ENCODE results near the gene LIMK2.

DNA sequence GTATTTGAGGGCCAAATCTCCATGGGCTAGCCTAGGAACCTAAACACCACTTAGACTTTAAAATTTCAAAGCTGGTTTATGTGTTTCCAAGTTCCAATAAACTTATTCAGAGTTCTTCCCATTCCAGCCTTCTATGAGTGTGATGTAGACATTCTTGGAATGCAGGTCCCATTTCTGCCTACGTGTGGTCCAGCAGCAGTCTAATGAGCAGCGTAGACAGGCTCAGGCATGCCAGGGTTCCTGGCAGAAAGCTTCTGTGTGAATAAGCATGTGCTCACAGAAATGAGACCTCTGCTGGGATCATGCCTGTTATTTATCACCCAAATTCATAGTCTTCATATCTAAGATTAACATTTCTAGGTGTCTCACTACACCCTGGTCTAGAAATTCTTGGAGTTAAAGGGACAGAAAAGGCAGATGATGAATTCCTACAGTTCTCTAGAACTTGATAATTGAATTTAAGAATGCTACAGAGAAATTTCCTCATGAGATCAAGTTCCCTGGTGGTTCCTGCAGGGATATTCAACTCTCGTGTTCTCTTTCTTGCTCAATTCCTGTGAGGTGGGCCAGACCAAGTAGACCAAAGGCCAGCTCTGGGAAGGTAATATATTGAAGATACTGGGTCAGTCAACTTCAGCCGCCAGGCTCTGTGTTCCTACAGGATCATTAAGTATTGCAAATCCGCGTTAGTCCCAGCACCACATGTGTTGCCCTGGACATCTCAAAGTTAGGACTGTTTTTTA, 34.5 kb upstream of the LIMK2 start:
- TF ChIP-seq, protein P1, sequence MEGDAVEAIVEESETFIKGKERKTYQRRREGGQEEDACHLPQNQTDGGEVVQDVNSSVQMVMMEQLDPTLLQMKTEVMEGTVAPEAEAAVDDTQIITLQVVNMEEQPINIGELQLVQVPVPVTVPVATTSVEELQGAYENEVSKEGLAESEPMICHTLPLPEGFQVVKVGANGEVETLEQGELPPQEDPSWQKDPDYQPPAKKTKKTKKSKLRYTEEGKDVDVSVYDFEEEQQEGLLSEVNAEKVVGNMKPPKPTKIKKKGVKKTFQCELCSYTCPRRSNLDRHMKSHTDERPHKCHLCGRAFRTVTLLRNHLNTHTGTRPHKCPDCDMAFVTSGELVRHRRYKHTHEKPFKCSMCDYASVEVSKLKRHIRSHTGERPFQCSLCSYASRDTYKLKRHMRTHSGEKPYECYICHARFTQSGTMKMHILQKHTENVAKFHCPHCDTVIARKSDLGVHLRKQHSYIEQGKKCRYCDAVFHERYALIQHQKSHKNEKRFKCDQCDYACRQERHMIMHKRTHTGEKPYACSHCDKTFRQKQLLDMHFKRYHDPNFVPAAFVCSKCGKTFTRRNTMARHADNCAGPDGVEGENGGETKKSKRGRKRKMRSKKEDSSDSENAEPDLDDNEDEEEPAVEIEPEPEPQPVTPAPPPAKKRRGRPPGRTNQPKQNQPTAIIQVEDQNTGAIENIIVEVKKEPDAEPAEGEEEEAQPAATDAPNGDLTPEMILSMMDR (optimal IDR thresholded peaks at IDR 0.05 in 1 of 3, IDR thresholded peaks at IDR 0.05 in 1 of 3, conservative IDR thresholded peaks at IDR 0.05 in 1 of 3; ENCODE audit: extremely low read depth in 1 of 3, insufficient read depth in 2 of 3, low read length in 3 of 3), result peak in 2 of 3 experiments; percentile 2 to 15
- TF ChIP-seq EZH2 (IDR thresholded peaks at IDR 0.05; ENCODE audit: low read length), result no peak
